Brain microvascular endothelial cell (primary cell): ENCODE measurements around the gene GABRG1.

ENCODE experiments used
- DNase-seq: peaks from one replicate; pipeline ENCODE4 v3.0.0-alpha.2; 2020
- H3K27ac ChIP-seq: fragments of 250-450 bp; sonication (Bioruptor Pico); 2 replicates; pipeline ENCODE4 v1.5.1; 2020; ENCODE audit warnings: mild to moderate bottlenecking, moderate library complexity
- H3K27me3 ChIP-seq: fragments of 250-450 bp; sonication (Bioruptor Pico); replicated peaks from 2 replicates; pipeline ENCODE4 v1.5.1; 2020; ENCODE audit warnings: mild to moderate bottlenecking
- H3K36me3 ChIP-seq: fragments of 250-450 bp; sonication (Bioruptor Pico); replicated peaks from 2 replicates; pipeline ENCODE4 v1.5.1; 2020; ENCODE audit warnings: mild to moderate bottlenecking
- H3K4me3 ChIP-seq: 2 replicates; pipeline ENCODE4 v1.5.1; 2011; ENCODE audit warnings: low read depth, mild to moderate bottlenecking, control low read depth, low read length, moderate library complexity
- CTCF ChIP-seq: IDR thresholded peaks from 2 replicates; pipeline ENCODE4 v1.5.1; 2011; ENCODE audit warnings: low read depth, mild to moderate bottlenecking, moderate library complexity, low read length, control low read depth, inconsistent platforms; ENCODE audit errors: missing control alignments
- in situ Hi-C: cut with HindIII; loops from 2 replicates; pipeline ENCODE4 v1.10.0; 2017; ENCODE audit warnings: low sequenced_read_pairs, low pct_ligation_motif_present

The GABRG1 gene

GRCh38 chr4:45989775-45990174 lies 134.1 kb downstream of the GABRG1 start:
- Histone ChIP-seq H3K36me3 (no peaks in the 10 kb centered on the region), H3K27ac (no peak overlapping the region), H3K27me3 (no peaks in the 10 kb centered on the region), H3K4me3 (no peak overlapping the region)
- DNase-seq = no peak
- in situ Hi-C loops = no loop called here
- no peak for TF ChIP-seq CTCF

- Histone ChIP-seq H3K4me3 (no peak overlapping the region), H3K27me3 (no peaks in the 10 kb centered on the region), H3K27ac (no peak overlapping the region), H3K36me3 (no peaks in the 10 kb centered on the region)
- TF ChIP-seq CTCF = no peak
- DNase-seq = no peak
- in situ Hi-C loops = no loop called here
Observed at GRCh38 chr4:45987858-45988257, 136.0 kb downstream of the GABRG1 start.
